HCT116 (cell line): ENCODE results near the gene CCDC87. TPM values are rescaled to one million over a fixed set of nuclear protein-coding genes. Genes with fewer than 3 reads are reported as not detected.

Experiments
- ATAC-seq: fragments of 200-7000 bp; cut with Tn5 transposase; 2 replicates; pipeline ENCODE4 v1.9.1; 2020; ENCODE audit warnings: mild to moderate bottlenecking, moderate library complexity
- Bru-seq: library from RNA; stranded (reverse); fragments of 400-500 nt; gene quantifications from one replicate; lab custom pipeline; 2021; lab: Mats Ljungman, UMichigan
- BruChase-seq, 2 experiments: library from RNA; stranded (reverse); fragments of 400-500 nt; gene quantifications; one replicate each; lab custom pipeline; 2021; lab: Mats Ljungman, UMichigan
- BruUV-seq: library from RNA; stranded (reverse); fragments of 400-500 nt; replicated peaks from 2 replicates; lab custom pipeline; 2021; lab: Mats Ljungman, UMichigan
- CTCF ChIA-PET: fragments of 300-600 bp; sonication (Branson Sonifier 250); formaldehyde crosslinking; loops from one replicate; lab custom pipeline; 2021; ENCODE audit warnings: antibody characterized with exemption; lab: Charles Lee
- POLR2A ChIA-PET: fragments of 300-600, 350-600 bp; sonication (Branson Sonifier 250); formaldehyde crosslinking; loops from one replicate; lab custom pipeline; 2021; ENCODE audit warnings: antibody characterized with exemption; lab: Charles Lee
- RAD21 ChIA-PET, 2 experiments: fragments of 300-600 bp; sonication (Branson Sonifier 250); formaldehyde crosslinking; loops; one replicate each; lab custom pipeline; 2023; ENCODE audit warnings: low total read pairs in 2 of 2; ENCODE audit not compliant: uncharacterized antibody in 2 of 2, unreplicated experiment in 2 of 2, low non-redundant PET in 1 of 2; lab: Charles Lee
- DNase-seq: peaks from one replicate; pipeline ENCODE4 v3.0.0-alpha.2; 2010; ENCODE audit warnings: low read depth, low spot score
- H2AFZ ChIP-seq: fragments of 200-600 bp; shearing (Covaris generic), sonication (generic); 2 replicates; pipeline ENCODE4 v1.6.1; 2017; ENCODE audit warnings: low read depth, mixed run types, mixed read lengths, antibody characterized with exemption, low read length; ENCODE audit not compliant: poor library complexity, severe bottlenecking
- H3K27ac ChIP-seq: 2 replicates; pipeline ENCODE4 v1.5.1; 2012; ENCODE audit warnings: low read depth, low read length
- H3K27me3 ChIP-seq: fragments of 200-600 bp; sonication (generic); 2 replicates; pipeline ENCODE4 v1.6.1; 2016; ENCODE audit warnings: mixed run types, low read length, mixed read lengths; ENCODE audit not compliant: insufficient read depth
- H3K36me3 ChIP-seq, 2 experiments: fragments of 200-500 bp in 1 of 2; fragments of 200-600 bp in 1 of 2; sonication (Bioruptor generic) in 1 of 2; sonication (generic) in 1 of 2; 2 replicates each; pipeline versions ENCODE4 v1.5.1 to v1.6.1; 2014 to 2016; ENCODE audit warnings: low read length in 2 of 2, inconsistent platforms in 1 of 2, mixed read lengths in 1 of 2, mixed run types in 1 of 2; ENCODE audit not compliant: insufficient read depth in 2 of 2, control insufficient read depth in 1 of 2
- H3K4me1 ChIP-seq, 2 experiments: fragments of 200-600 bp in 1 of 2; sonication (generic) in 1 of 2; 2 replicates each; pipeline versions ENCODE4 v1.5.1 to v1.6.1; 2012 to 2017; ENCODE audit warnings: low read length in 2 of 2, inconsistent platforms in 1 of 2, mild to moderate bottlenecking in 1 of 2, mixed read lengths in 1 of 2, mixed run types in 1 of 2, moderate library complexity in 1 of 2; ENCODE audit not compliant: insufficient read depth in 2 of 2, control insufficient read depth in 1 of 2
- H3K4me2 ChIP-seq: fragments of 200-600 bp; sonication (generic); 2 replicates; pipeline ENCODE4 v1.6.1; 2017; ENCODE audit warnings: mixed run types, low read length, mixed read lengths
- H3K4me3 ChIP-seq, 2 experiments: fragments of 200-600 bp in 1 of 2; sonication (generic) in 1 of 2; replicated peaks in 1 of 2; 2 replicates each; pipeline ENCODE4 v1.5.1; 2011 to 2016; ENCODE audit warnings: low read length in 2 of 2, control low read depth in 1 of 2, low read depth in 1 of 2, mild to moderate bottlenecking in 1 of 2, mixed read lengths in 1 of 2, mixed run types in 1 of 2
- H3K79me2 ChIP-seq: fragments of 200-600 bp; sonication (generic); 2 replicates; pipeline ENCODE4 v1.6.1; 2017; ENCODE audit warnings: mild to moderate bottlenecking, mixed run types, low read length, moderate library complexity, mixed read lengths; ENCODE audit not compliant: insufficient read depth
- H3K9ac ChIP-seq: fragments of 200-600 bp; sonication (generic); 2 replicates; pipeline ENCODE4 v1.6.1; 2016; ENCODE audit warnings: low read length, mixed read lengths
- H3K9me2 ChIP-seq: fragments of 200-600 bp; sonication (generic), shearing (Covaris generic); 2 replicates; pipeline ENCODE4 v1.6.1; 2017; ENCODE audit warnings: mixed run types, mild to moderate bottlenecking, moderate library complexity; ENCODE audit not compliant: insufficient read depth
- H3K9me3 ChIP-seq, 2 experiments: fragments of 200-500 bp in 1 of 2; fragments of 200-600 bp in 1 of 2; sonication (Bioruptor generic) in 1 of 2; sonication (generic) in 1 of 2; 2 replicates each; pipeline ENCODE4 v1.6.1; 2014 to 2017; ENCODE audit warnings: low read length in 2 of 2, mixed read lengths in 2 of 2, inconsistent platforms in 1 of 2, low read depth in 1 of 2, mild to moderate bottlenecking in 1 of 2, mixed run types in 1 of 2, moderate library complexity in 1 of 2; ENCODE audit not compliant: control insufficient read depth in 1 of 2, insufficient read depth in 1 of 2
- H4K20me1 ChIP-seq: fragments of 200-600 bp; sonication (generic), shearing (Covaris generic); 2 replicates; pipeline ENCODE4 v1.6.1; 2017; ENCODE audit warnings: mixed run types, mild to moderate bottlenecking, moderate library complexity; ENCODE audit not compliant: insufficient read depth
- CBX3 ChIP-seq: IDR thresholded peaks from 2 replicates; pipeline ENCODE4 v1.6.1; 2012; ENCODE audit warnings: low read depth
- CEBPB ChIP-seq: IDR thresholded peaks from 2 replicates; pipeline ENCODE4 v1.6.1; 2012; ENCODE audit warnings: low read depth
- EGR1 ChIP-seq: IDR thresholded peaks from 2 replicates; pipeline ENCODE4 v1.6.1; 2012; ENCODE audit warnings: low read depth
- ELF1 ChIP-seq: IDR thresholded peaks from 2 replicates; pipeline ENCODE4 v1.6.1; 2012; ENCODE audit warnings: low read depth, borderline replicate concordance
- EZH2 ChIP-seq: fragments of 200-600 bp; sonication (generic); IDR thresholded peaks from 2 replicates; pipeline ENCODE4 v1.6.1; 2017; ENCODE audit warnings: antibody characterized with exemption, mixed run types
- EZH2phosphoT487 ChIP-seq: fragments of 200-600 bp; IDR thresholded peaks from 2 replicates; pipeline ENCODE4 v1.6.1; 2018; ENCODE audit warnings: antibody characterized with exemption, borderline replicate concordance
- FOSL1 ChIP-seq: IDR thresholded peaks from 2 replicates; pipeline ENCODE4 v1.6.1; 2012; ENCODE audit warnings: low read depth
- JUND ChIP-seq: IDR thresholded peaks from 2 replicates; pipeline ENCODE4 v1.6.1; 2012
- POLR2A ChIP-seq: IDR thresholded peaks from 2 replicates; pipeline ENCODE4 v1.7.0; 2011; ENCODE audit warnings: borderline replicate concordance; ENCODE audit not compliant: insufficient read depth, insufficient read length; ENCODE audit errors: extremely low read depth
- POLR2AphosphoS5 ChIP-seq: IDR thresholded peaks from 2 replicates; pipeline ENCODE4 v1.6.1; 2011; ENCODE audit warnings: mild to moderate bottlenecking, low read depth, low read length, moderate library complexity
- RAD21 ChIP-seq: IDR thresholded peaks from 2 replicates; pipeline ENCODE4 v1.6.1; 2012; ENCODE audit warnings: low read depth, mild to moderate bottlenecking
- SIN3A ChIP-seq: IDR thresholded peaks from 2 replicates; pipeline ENCODE4 v1.6.1; 2012; ENCODE audit warnings: low read depth
- SP1 ChIP-seq: IDR thresholded peaks from 2 replicates; pipeline ENCODE4 v1.6.1; 2012; ENCODE audit warnings: low read depth
- SRF ChIP-seq: IDR thresholded peaks from 2 replicates; pipeline ENCODE4 v1.6.1; 2012; ENCODE audit warnings: low read depth
- ZFX ChIP-seq: fragments of 450-650 bp; IDR thresholded peaks from 2 replicates; pipeline ENCODE4 v1.6.1; 2017
- ZNF274 ChIP-seq: fragments of 200-500 bp; sonication (Bioruptor generic); IDR thresholded peaks from 2 replicates; pipeline ENCODE4 v1.6.1; 2014; ENCODE audit warnings: mild to moderate bottlenecking, low read depth, low read length, inconsistent platforms
- intact Hi-C: fragments of 100-400 bp; cut with micrococcal nuclease; formaldehyde crosslinking; loops from 2 replicates; pipeline ENCODE4 v1.10.0; 2022
- long read RNA-seq: library from polyadenylated mRNA; unstranded; transcript quantifications from one replicate; pipeline ENCODE4 v2.0.0, GENCODE V29; 2021; ENCODE audit not compliant: unreplicated experiment
- polyA plus RNA-seq: library from polyadenylated mRNA; unstranded; fragments of >200 nt; gene quantifications from 2 replicates; pipeline ENCODE4 v1.2.1, GENCODE V29; 2012; ENCODE audit warnings: missing spikeins
- total RNA-seq: library from RNA; stranded (reverse); gene quantifications from one replicate; pipeline ENCODE4 v1.2.1, GENCODE V29; 2021; ENCODE audit not compliant: unreplicated experiment
- TF ChIP-seq, protein P1 (sequence below): IDR thresholded peaks from 2 replicates; pipeline ENCODE4 v1.6.1; 2012
- TF ChIP-seq, protein P2 (sequence below): IDR thresholded peaks from 2 replicates; pipeline ENCODE4 v1.6.1; 2012; ENCODE audit warnings: low read depth
- TF ChIP-seq, protein P3 (sequence below): IDR thresholded peaks from 2 replicates; pipeline ENCODE4 v1.6.1; 2012

The CCDC87 gene, protein sequence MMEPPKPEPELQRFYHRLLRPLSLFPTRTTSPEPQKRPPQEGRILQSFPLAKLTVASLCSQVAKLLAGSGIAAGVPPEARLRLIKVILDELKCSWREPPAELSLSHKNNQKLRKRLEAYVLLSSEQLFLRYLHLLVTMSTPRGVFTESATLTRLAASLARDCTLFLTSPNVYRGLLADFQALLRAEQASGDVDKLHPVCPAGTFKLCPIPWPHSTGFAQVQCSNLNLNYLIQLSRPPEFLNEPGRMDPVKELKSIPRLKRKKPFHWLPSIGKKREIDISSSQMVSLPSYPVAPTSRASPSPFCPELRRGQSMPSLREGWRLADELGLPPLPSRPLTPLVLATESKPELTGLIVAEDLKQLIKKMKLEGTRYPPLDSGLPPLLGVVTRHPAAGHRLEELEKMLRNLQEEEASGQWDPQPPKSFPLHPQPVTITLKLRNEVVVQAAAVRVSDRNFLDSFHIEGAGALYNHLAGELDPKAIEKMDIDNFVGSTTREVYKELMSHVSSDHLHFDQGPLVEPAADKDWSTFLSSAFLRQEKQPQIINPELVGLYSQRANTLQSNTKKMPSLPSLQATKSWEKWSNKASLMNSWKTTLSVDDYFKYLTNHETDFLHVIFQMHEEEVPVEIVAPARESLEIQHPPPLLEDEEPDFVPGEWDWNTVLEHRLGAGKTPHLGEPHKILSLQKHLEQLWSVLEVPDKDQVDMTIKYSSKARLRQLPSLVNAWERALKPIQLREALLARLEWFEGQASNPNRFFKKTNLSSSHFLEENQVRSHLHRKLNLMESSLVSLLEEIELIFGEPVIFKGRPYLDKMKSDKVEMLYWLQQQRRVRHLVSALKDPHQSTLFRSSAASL
- total RNA-seq, result 0.39 TPM
- 0.13 and 0.15 TPM in 2 replicates for polyA plus RNA-seq
- Bru-seq, nascent RNA, result percentile 36 among the genes with signal in this experiment
- percentile 23 among the genes with signal in this experiment for BruChase-seq, experiment 1, labeled RNA remaining after a 6-hour chase
- BruChase-seq, experiment 2, labeled RNA remaining after a 2-hour chase, result percentile 27 among the genes with signal in this experiment
- long read RNA-seq, partial matches to known transcripts, result 0 of 2 reads
- long read RNA-seq, other reads (novel, unspliced or antisense), result 0 of 2 reads

DNA sequence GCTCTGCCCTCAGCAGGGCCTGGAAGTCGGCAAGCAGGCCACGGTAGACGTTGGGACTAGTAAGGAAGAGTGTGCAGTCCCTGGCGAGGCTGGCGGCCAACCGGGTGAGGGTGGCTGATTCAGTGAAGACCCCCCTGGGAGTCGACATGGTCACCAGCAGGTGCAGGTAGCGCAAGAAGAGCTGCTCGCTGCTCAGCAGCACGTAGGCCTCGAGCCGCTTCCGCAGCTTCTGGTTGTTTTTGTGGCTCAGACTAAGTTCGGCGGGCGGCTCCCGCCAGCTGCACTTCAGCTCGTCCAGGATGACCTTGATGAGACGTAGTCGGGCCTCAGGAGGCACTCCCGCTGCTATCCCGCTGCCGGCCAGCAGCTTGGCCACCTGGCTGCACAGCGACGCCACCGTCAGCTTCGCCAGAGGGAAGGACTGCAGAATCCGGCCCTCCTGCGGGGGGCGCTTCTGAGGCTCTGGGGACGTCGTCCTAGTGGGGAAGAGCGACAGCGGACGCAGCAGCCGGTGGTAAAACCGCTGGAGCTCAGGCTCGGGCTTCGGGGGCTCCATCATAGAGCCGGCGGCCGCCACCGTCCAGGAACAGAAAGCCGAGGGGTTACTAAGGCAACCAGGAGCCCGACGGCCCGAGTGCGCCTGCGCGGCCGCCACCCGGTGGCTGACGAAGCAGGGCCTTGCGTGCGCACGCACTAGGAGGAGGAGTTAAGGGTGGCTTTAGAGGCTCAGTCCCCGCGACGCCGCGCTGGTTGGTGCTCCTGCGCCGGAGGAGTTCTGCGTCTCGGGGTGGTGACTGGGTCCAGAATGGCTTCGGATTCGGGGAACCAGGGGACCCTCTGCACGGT is at the start of gene CCDC87, which contains the start of gene CCS:
Gene CCDC87 (minus strand): TSS at position 607 of the 846 bp plus-strand sequence. CDS start 48 bp downstream, at position 559.
Gene CCS (plus strand): TSS at position 729 of the 846 bp plus-strand sequence. CDS start 77 bp downstream, at position 806.
- DNase-seq (peak; percentile 91), ATAC-seq (peak; percentile 97)
- no TSS peak for BruUV-seq
- Histone ChIP-seq H4K20me1 (no peaks in the 10 kb centered on the region), H3K79me2 (peaks cover 12% of the 10 kb centered on the region; the same call in 1 of the 2 replicates), H3K27ac (peak within 1 kb of the TSS; percentile 51), H3K9me2 (no peaks in the 10 kb centered on the region), H3K36me3 (no peaks in the 10 kb centered on the region), H3K4me3 (peak within 1 kb of the TSS; percentile 69 to 98), H3K27me3 (no peaks in the 10 kb centered on the region), H3K4me2 (peak within 1 kb of the TSS; percentile 99), H3K9ac (peak within 1 kb of the TSS; percentile 92), H3K9me3 (peaks cover 0 to 3% of the 10 kb centered on the region in 2 experiments; a peak in 1 of 4 replicates), H2AFZ (peak within 1 kb of the TSS; percentile 61), H3K4me1 (peaks cover 4 to 20% of the 10 kb centered on the region in 2 experiments)
- intact Hi-C loops, result no loop called here
- RAD21 ChIA-PET, result interaction anchor here in 1 of 2 experiments (0.7 kb wide), 1 partner anchor 29 kb away, joined by 3 read pairs; no protein-coding TSS in a partner anchor
- CTCF ChIA-PET, result interaction anchor here (0.8 to 1.3 kb wide), 4 partner anchors 8 to 86 kb away, joined by 3 to 5 read pairs (median 4); partner anchors contain the start of gene RBM14
- POLR2A ChIA-PET, result interaction anchor here (0.6 to 1.2 kb wide), 3 partner anchors 18 to 1718 kb away, joined by 3 to 4 read pairs (median 4); partner anchors contain the start of gene RBM4
- no peak for TF ChIP-seq ZNF274
- TF ChIP-seq SRF, result no peak
- TF ChIP-seq EZH2phosphoT487, result no peak
- TF ChIP-seq, protein P1, sequence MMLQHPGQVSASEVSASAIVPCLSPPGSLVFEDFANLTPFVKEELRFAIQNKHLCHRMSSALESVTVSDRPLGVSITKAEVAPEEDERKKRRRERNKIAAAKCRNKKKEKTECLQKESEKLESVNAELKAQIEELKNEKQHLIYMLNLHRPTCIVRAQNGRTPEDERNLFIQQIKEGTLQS, result no peak
- no peak for TF ChIP-seq SP1
- TF ChIP-seq POLR2AphosphoS5, result peak; percentile 99
- no peak for TF ChIP-seq EZH2
- TF ChIP-seq CEBPB, result no peak
- no peak for TF ChIP-seq JUND
- TF ChIP-seq, protein P2, sequence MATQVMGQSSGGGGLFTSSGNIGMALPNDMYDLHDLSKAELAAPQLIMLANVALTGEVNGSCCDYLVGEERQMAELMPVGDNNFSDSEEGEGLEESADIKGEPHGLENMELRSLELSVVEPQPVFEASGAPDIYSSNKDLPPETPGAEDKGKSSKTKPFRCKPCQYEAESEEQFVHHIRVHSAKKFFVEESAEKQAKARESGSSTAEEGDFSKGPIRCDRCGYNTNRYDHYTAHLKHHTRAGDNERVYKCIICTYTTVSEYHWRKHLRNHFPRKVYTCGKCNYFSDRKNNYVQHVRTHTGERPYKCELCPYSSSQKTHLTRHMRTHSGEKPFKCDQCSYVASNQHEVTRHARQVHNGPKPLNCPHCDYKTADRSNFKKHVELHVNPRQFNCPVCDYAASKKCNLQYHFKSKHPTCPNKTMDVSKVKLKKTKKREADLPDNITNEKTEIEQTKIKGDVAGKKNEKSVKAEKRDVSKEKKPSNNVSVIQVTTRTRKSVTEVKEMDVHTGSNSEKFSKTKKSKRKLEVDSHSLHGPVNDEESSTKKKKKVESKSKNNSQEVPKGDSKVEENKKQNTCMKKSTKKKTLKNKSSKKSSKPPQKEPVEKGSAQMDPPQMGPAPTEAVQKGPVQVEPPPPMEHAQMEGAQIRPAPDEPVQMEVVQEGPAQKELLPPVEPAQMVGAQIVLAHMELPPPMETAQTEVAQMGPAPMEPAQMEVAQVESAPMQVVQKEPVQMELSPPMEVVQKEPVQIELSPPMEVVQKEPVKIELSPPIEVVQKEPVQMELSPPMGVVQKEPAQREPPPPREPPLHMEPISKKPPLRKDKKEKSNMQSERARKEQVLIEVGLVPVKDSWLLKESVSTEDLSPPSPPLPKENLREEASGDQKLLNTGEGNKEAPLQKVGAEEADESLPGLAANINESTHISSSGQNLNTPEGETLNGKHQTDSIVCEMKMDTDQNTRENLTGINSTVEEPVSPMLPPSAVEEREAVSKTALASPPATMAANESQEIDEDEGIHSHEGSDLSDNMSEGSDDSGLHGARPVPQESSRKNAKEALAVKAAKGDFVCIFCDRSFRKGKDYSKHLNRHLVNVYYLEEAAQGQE, result no peak
- TF ChIP-seq POLR2A, result peak; percentile 97
- TF ChIP-seq CBX3, result peak; percentile 8; the same call in 1 of the 2 replicates
- TF ChIP-seq SIN3A, result peak; percentile 58; the same call in 1 of the 2 replicates
- TF ChIP-seq EGR1, result no peak
- peak; percentile 17; the same call in 1 of the 2 replicates for TF ChIP-seq RAD21
- peak; percentile 31; the same call in 1 of the 2 replicates for TF ChIP-seq ZFX
- TF ChIP-seq, protein P3, sequence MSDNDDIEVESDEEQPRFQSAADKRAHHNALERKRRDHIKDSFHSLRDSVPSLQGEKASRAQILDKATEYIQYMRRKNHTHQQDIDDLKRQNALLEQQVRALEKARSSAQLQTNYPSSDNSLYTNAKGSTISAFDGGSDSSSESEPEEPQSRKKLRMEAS, result peak; percentile 90
- no peak for TF ChIP-seq FOSL1
- no peak for TF ChIP-seq ELF1
